GM12878 (cell line): ENCODE measurements around the gene PHLDA3. TPM values are rescaled to one million over a fixed set of nuclear protein-coding genes. Genes with fewer than 3 reads are reported as not detected.

Source experiments
- ATAC-seq: fragments of 200-7000 bp; cut with Tn5 transposase; 3 replicates; pipeline ENCODE4 v1.9.1; 2020; ENCODE audit warnings: mild to moderate bottlenecking, moderate library complexity
- BruUV-seq: library from RNA; stranded (reverse); fragments of 400-500 nt; replicated peaks from 2 replicates; lab custom pipeline; 2021; lab: Mats Ljungman, UMichigan
- CTCF ChIA-PET: fragments of 300-600 bp; sonication (Branson Sonifier 250); formaldehyde crosslinking; extraction: SDS; loops from one replicate; lab custom pipeline; 2021; ENCODE audit warnings: inconsistent platforms; lab: Yijun Ruan, JAX
- POLR2A ChIA-PET: fragments of 350-600 bp; formaldehyde crosslinking; extraction: SDS; loops from one replicate; lab custom pipeline; 2021; ENCODE audit warnings: inconsistent platforms; lab: Charles Lee
- RAD21 ChIA-PET: fragments of 300-600 bp; sonication (Branson Sonifier 250); formaldehyde crosslinking; loops from one replicate; lab custom pipeline; 2023; ENCODE audit warnings: antibody characterized with exemption; ENCODE audit not compliant: unreplicated experiment; lab: Charles Lee
- SMC1A ChIA-PET: fragments of 300-600 bp; sonication (Branson Sonifier 250); formaldehyde crosslinking; loops from one replicate; lab custom pipeline; 2023; ENCODE audit not compliant: unreplicated experiment, uncharacterized antibody; lab: Charles Lee
- DNase-seq: peaks from one replicate; pipeline ENCODE4 v3.0.0-alpha.2; 2011; ENCODE audit warnings: low read depth, low spot score
- FAIRE-seq: peaks from 3 replicates; lab custom pipeline; 2011; peaks lifted over from hg19 to GRCh38; lab: Jason Lieb, UNC
- H2AFZ ChIP-seq: 2 replicates; pipeline ENCODE4 v1.6.0; 2011; ENCODE audit warnings: low read depth, low read length, control low read depth; ENCODE audit not compliant: control insufficient read depth
- H3K27ac ChIP-seq: 2 replicates; pipeline ENCODE4 v1.5.1; 2011; ENCODE audit warnings: control low read depth; ENCODE audit not compliant: control insufficient read depth, insufficient read depth
- H3K27me3 ChIP-seq, 2 experiments: replicated peaks in 1 of 2; 2 replicates each; pipeline versions ENCODE4 v1.6.0 to v1.6.1; 2011; ENCODE audit warnings: low read length in 1 of 2; ENCODE audit not compliant: control insufficient read depth in 2 of 2, insufficient read depth in 2 of 2
- H3K36me3 ChIP-seq, 2 experiments: 2 replicates each; pipeline ENCODE4 v1.5.1; 2011; ENCODE audit warnings: low read length in 1 of 2; ENCODE audit not compliant: control insufficient read depth in 2 of 2, insufficient read depth in 2 of 2
- H3K4me1 ChIP-seq: 2 replicates; pipeline ENCODE4 v1.6.1; 2011; ENCODE audit warnings: mild to moderate bottlenecking, low read length, moderate library complexity, mixed read lengths; ENCODE audit not compliant: control insufficient read depth, insufficient read depth
- H3K4me2 ChIP-seq: 2 replicates; pipeline ENCODE4 v1.6.0; 2011; ENCODE audit warnings: control low read depth; ENCODE audit not compliant: control insufficient read depth, insufficient read depth
- H3K4me3 ChIP-seq: fragments of 200-600 bp; sonication (generic); 2 replicates; pipeline ENCODE4 v1.5.1; 2016
- H3K79me2 ChIP-seq: 2 replicates; pipeline ENCODE4 v1.6.0; 2011; ENCODE audit warnings: low read length; ENCODE audit not compliant: control insufficient read depth, insufficient read depth
- H3K9ac ChIP-seq: 2 replicates; pipeline ENCODE4 v1.8.0; 2011; ENCODE audit warnings: low read length, control low read depth, mixed read lengths; ENCODE audit not compliant: control insufficient read depth, insufficient read depth
- H3K9me3 ChIP-seq: replicated peaks from 3 replicates; pipeline ENCODE4 v1.5.1; 2011; ENCODE audit warnings: mild to moderate bottlenecking, low read length; ENCODE audit not compliant: control insufficient read depth, insufficient read depth
- H4K20me1 ChIP-seq: 2 replicates; pipeline ENCODE4 v1.6.0; 2011; ENCODE audit not compliant: control insufficient read depth, insufficient read depth
- BCL3 ChIP-seq: IDR thresholded peaks from 2 replicates; pipeline ENCODE4 v1.6.1; 2011; ENCODE audit warnings: borderline replicate concordance, low read depth, mild to moderate bottlenecking, moderate library complexity, low read length; ENCODE audit not compliant: insufficient read depth, poor library complexity, severe bottlenecking
- DPF2 ChIP-seq: fragments of 450-650 bp; IDR thresholded peaks from 2 replicates; pipeline ENCODE4 v1.6.1; 2017; ENCODE audit warnings: mild to moderate bottlenecking
- EZH2 ChIP-seq: IDR thresholded peaks from 2 replicates; pipeline ENCODE4 v1.6.1; 2012; ENCODE audit warnings: low read depth, mild to moderate bottlenecking, control low read depth, inconsistent platforms, low read length, borderline replicate concordance; ENCODE audit not compliant: control insufficient read depth
- IKZF1 ChIP-seq: fragments of 450-650 bp; conservative IDR thresholded peaks from 2 replicates; pipeline ENCODE4 v1.6.1; 2017; ENCODE audit warnings: antibody characterized with exemption, mild to moderate bottlenecking
- JUNB ChIP-seq: IDR thresholded peaks from 2 replicates; pipeline ENCODE4 v1.6.1; 2016; ENCODE audit warnings: antibody characterized with exemption, mild to moderate bottlenecking
- MEF2B ChIP-seq: fragments of 450-650 bp; IDR thresholded peaks from 2 replicates; pipeline ENCODE4 v1.6.1; 2018; ENCODE audit warnings: mild to moderate bottlenecking, moderate library complexity; ENCODE audit not compliant: partially characterized antibody, poor library complexity, severe bottlenecking
- MTA3 ChIP-seq: IDR thresholded peaks from 2 replicates; pipeline ENCODE4 v1.6.1; 2012; ENCODE audit warnings: low read length, inconsistent platforms, borderline replicate concordance
- NFIC ChIP-seq: IDR thresholded peaks from 2 replicates; pipeline ENCODE4 v1.6.1; 2012; ENCODE audit warnings: low read depth, mild to moderate bottlenecking, inconsistent platforms, low read length, moderate library complexity
- NR2F1 ChIP-seq: fragments of 450-650 bp; conservative IDR thresholded peaks from 2 replicates; pipeline ENCODE4 v1.6.1; 2017; ENCODE audit warnings: mild to moderate bottlenecking
- RAD21 ChIP-seq: IDR thresholded peaks from 2 replicates; pipeline ENCODE4 v1.6.1; 2011; ENCODE audit warnings: mild to moderate bottlenecking, low read depth, low read length, moderate library complexity; ENCODE audit not compliant: insufficient read depth
- RAD51 ChIP-seq: fragments of 450-650 bp; IDR thresholded peaks from 2 replicates; pipeline ENCODE4 v1.6.1; 2016; ENCODE audit warnings: moderate library complexity, mild to moderate bottlenecking, inconsistent platforms
- RELB ChIP-seq: fragments of 450-650 bp; IDR thresholded peaks from 2 replicates; pipeline ENCODE4 v1.6.1; 2017; ENCODE audit warnings: low read depth, mild to moderate bottlenecking, moderate library complexity
- SMARCA5 ChIP-seq: fragments of 450-650 bp; IDR thresholded peaks from 2 replicates; pipeline ENCODE4 v1.6.1; 2017; ENCODE audit warnings: mild to moderate bottlenecking
- TBL1XR1 ChIP-seq: IDR thresholded peaks from 2 replicates; pipeline ENCODE4 v1.6.1; 2012; ENCODE audit warnings: low read depth, low read length, improper control_type of control experiment
- TCF3 ChIP-seq: IDR thresholded peaks from 2 replicates; pipeline ENCODE4 v1.6.1; 2012; ENCODE audit warnings: low read depth, mild to moderate bottlenecking, low read length, borderline replicate concordance; ENCODE audit not compliant: insufficient read depth
- ZNF207 ChIP-seq: fragments of 450-650 bp; IDR thresholded peaks from 2 replicates; pipeline ENCODE4 v1.6.1; 2014; ENCODE audit warnings: antibody characterized with exemption, mild to moderate bottlenecking, borderline replicate concordance
- ZNF217 ChIP-seq: fragments of 450-650 bp; IDR thresholded peaks from 2 replicates; pipeline ENCODE4 v1.6.1; 2017; ENCODE audit warnings: antibody characterized with exemption, mild to moderate bottlenecking
- WGBS: methylation state at CpG from one replicate; pipeline ENCODE4 v1.1.6; 2016; ENCODE audit warnings: low lambda C conversion rate; ENCODE audit not compliant: insufficient replicate concordance, insufficient coverage; ENCODE audit errors: missing lambda C conversion rate; 5-methylcytosine and 5-hydroxymethylcytosine counted together
- in situ Hi-C: fragments of 300-500 bp; cut with MboI; formaldehyde crosslinking; loops from 9 replicates; pipeline ENCODE4 v1.14.3; 2018; ENCODE audit warnings: mixed read lengths
- intact Hi-C: fragments of 100-400 bp; cut with micrococcal nuclease; formaldehyde crosslinking; loops from one replicate; pipeline ENCODE4 v1.14.2; 2022; ENCODE audit not compliant: unreplicated experiment
- polyA plus RNA-seq, 11 experiments: library from polyadenylated mRNA; depleted of rRNA in 4 of 11; unstranded in 6 of 11; stranded (reverse) in 5 of 11; fragments of >200 nt; fragmentation: Nextera tagmentation in 4 of 11; fragmentation: Illumina TruSeq in 1 of 11; extraction: Ambion mirVana in 4 of 11; extraction: Trizol in 1 of 11; gene quantifications; 1 replicate in 1 of 11; 2 replicates in 10 of 11; pipeline versions ENCODE4 v1.2.1 to v1.2.3, GENCODE V29; 2011 to 2016; ENCODE audit warnings: inconsistent platforms in 2 of 11, missing spikeins in 2 of 11, low read depth in 1 of 11
- total RNA-seq, 4 experiments: library from RNA; depleted of rRNA in 3 of 4; stranded (reverse); fragments of >200 nt in 3 of 4; fragmentation: Illumina TruSeq in 1 of 4; extraction: Trizol in 1 of 4; gene quantifications; 2 replicates each; pipeline versions ENCODE4 v1.2.1 to v1.2.3, GENCODE V29; 2013 to 2021
- TF ChIP-seq, protein P1 (sequence below): fragments of 150-350 bp; IDR thresholded peaks from 2 replicates; pipeline ENCODE4 v1.6.1; 2014; ENCODE audit warnings: mild to moderate bottlenecking, low read depth, low read length

The PHLDA3 gene
- total and polyA plus RNA-seq, 10 of the 15 experiments (the other 5 are each of a cell fraction or from before 2014, with no cell fraction given) = 0.60 to 57.4 (median 21.8) TPM

DNA sequence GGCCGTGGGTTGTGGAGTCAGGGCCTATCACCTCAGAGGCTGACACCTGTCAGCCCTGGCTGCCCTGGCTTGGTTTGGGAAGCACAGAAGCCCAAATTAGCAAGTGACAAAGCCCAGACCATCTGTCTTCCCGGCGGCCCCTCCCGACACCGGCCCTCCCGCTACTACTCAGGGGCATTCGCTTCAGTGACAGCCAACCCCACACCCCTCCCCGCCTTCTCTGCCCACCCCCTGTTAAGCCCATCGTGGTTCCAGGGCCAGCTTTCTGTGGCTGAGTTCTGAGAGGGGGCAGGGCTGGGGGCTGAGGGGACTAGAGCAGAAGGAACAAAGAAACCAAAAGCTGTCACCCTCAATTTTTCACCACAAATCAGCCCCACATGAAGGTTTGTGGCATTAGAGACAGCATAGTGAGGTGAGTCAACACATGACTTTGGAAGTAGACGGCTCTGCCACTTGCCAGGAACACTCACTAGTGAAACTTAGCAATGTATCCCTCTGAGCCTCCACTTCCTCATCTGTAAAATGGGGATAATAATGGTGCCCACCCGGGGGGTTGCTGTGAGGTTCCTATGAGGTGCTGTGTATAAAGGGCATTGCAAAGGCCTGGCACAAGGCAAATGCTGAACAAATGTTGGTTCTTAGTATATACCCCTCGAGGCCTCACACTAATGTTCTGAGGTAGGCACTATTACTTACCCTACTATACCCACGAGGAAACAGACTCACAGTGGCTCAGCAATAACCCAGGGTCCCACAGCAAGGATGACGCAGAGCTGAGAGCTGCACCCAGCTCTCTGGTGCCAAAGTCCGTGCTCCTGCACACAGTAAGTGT lies 42.3 kb downstream of the PHLDA3 start:
- intact Hi-C loops = no loop called here
- Histone ChIP-seq H3K27me3 (no peaks in the 10 kb centered on the region), H3K4me2 (0 out of 2 replicates have a peak overlapping the region, but pooled peaks have one; percentile 0), H3K27ac (no peak overlapping the region), H4K20me1 (no peaks in the 10 kb centered on the region), H3K4me1 (peaks cover 3% of the 10 kb centered on the region), H3K4me3 (no peak overlapping the region), H3K9me3 (no peaks in the 10 kb centered on the region; the same call in 2 of the 3 replicates), H3K79me2 (no peaks in the 10 kb centered on the region), H3K9ac (no peak overlapping the region), H2AFZ (no peak overlapping the region), H3K36me3 (no peaks in the 10 kb centered on the region)
- SMC1A ChIA-PET = interaction anchor here (0.9 to 1.5 kb wide), 4 partner anchors 9 to 41 kb away, joined by 3 to 5 read pairs (median 3); no protein-coding TSS in a partner anchor
- RAD21 ChIA-PET = interaction anchor here (2.3 to 2.6 kb wide), 2 partner anchors 9 to 21 kb away, joined by 10 to 16 read pairs; no protein-coding TSS in a partner anchor
- POLR2A ChIA-PET = interaction anchor here (0.6 to 0.7 kb wide), 2 partner anchors 14 to 21 kb away, joined by 3 to 6 read pairs; no protein-coding TSS in a partner anchor
- 23% methylated on average over 14 of the region's 15 CpGs for WGBS
- DNase-seq (no peak), ATAC-seq (peak; percentile 69), FAIRE-seq (no peak)
- CTCF ChIA-PET = interaction anchor here (0.8 to 4.8 kb wide), 9 partner anchors 9 to 86 kb away, joined by 3 to 25 read pairs (median 6); no protein-coding TSS in a partner anchor
- in situ Hi-C loops = no loop called here
- BruUV-seq = no TSS peak
- TF ChIP-seq RAD51 (peak; percentile 14; the same call in 1 of the 2 replicates), RAD21 (no peak), TBL1XR1 (no peak), DPF2 (peak; percentile 33; the same call in 1 of the 2 replicates), JUNB (no peak), BCL3 (no peak), NR2F1 (0 out of 2 replicates have a peak, but pooled peaks have one; percentile 16), MEF2B (peak; percentile 21), ZNF217 (0 out of 2 replicates have a peak, but pooled peaks have one; percentile 19), ZNF207 (no peak), SMARCA5 (peak; percentile 77; the same call in 1 of the 2 replicates), RELB (peak; percentile 67), NFIC (no peak), MTA3 (no peak), EZH2 (no peak), IKZF1 (peak; percentile 86), TCF3 (no peak)
- TF ChIP-seq, protein P1, sequence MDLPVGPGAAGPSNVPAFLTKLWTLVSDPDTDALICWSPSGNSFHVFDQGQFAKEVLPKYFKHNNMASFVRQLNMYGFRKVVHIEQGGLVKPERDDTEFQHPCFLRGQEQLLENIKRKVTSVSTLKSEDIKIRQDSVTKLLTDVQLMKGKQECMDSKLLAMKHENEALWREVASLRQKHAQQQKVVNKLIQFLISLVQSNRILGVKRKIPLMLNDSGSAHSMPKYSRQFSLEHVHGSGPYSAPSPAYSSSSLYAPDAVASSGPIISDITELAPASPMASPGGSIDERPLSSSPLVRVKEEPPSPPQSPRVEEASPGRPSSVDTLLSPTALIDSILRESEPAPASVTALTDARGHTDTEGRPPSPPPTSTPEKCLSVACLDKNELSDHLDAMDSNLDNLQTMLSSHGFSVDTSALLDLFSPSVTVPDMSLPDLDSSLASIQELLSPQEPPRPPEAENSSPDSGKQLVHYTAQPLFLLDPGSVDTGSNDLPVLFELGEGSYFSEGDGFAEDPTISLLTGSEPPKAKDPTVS = no peak
